RWPE1 (cell line): ENCODE results near the gene WEE2.

ENCODE experiments used
- CTCF ChIA-PET: fragments of 350-600 bp; sonication (Branson Sonifier 250); formaldehyde crosslinking; extraction: SDS; loops from one replicate; lab custom pipeline; 2021; lab: Yijun Ruan, JAX
- POLR2A ChIA-PET: fragments of 400-600 bp; formaldehyde crosslinking; extraction: SDS; loops from one replicate; lab custom pipeline; 2020; ENCODE audit warnings: antibody characterized with exemption; ENCODE audit not compliant: low non-redundant PET; lab: Yijun Ruan, JAX
- DNase-seq: peaks from one replicate; pipeline ENCODE4 v3.0.0; 2012; ENCODE audit warnings: low spot score
- H3K27ac ChIP-seq: fragments of 450-650 bp; 2 replicates; pipeline ENCODE4 v1.5.1; 2017
- TF ChIP-seq, protein P1 (sequence below): fragments of 450-650 bp; conservative IDR thresholded peaks from 2 replicates; pipeline ENCODE4 v1.5.1; 2017; ENCODE audit warnings: low read depth, mild to moderate bottlenecking

The WEE2 gene

DNA sequence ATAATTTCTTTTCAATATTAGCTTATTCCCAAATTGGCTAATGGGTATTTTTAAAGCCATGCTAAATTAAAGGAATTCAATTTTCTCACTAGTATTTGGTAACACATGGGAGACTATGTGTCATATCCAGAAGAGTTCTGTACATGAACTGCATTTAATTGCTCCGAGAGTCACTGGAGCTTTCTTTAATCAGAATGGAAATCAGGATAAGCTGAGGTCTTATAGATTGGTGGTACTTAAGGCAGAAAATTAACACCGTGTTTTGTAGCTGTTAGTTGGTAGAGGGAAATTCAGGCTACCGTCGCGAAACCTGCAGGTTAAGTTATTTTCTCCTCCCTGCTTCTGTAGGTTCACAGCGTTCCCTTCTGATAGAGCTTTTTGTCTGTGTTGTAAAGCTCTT is at the start of gene WEE2:
Gene WEE2, plus strand, starts transcription at position 3 of the 400 bp plus-strand sequence. CDS start 406 bp downstream, outside the sequence.
- DNase-seq = no peak
- TF ChIP-seq, protein P1, sequence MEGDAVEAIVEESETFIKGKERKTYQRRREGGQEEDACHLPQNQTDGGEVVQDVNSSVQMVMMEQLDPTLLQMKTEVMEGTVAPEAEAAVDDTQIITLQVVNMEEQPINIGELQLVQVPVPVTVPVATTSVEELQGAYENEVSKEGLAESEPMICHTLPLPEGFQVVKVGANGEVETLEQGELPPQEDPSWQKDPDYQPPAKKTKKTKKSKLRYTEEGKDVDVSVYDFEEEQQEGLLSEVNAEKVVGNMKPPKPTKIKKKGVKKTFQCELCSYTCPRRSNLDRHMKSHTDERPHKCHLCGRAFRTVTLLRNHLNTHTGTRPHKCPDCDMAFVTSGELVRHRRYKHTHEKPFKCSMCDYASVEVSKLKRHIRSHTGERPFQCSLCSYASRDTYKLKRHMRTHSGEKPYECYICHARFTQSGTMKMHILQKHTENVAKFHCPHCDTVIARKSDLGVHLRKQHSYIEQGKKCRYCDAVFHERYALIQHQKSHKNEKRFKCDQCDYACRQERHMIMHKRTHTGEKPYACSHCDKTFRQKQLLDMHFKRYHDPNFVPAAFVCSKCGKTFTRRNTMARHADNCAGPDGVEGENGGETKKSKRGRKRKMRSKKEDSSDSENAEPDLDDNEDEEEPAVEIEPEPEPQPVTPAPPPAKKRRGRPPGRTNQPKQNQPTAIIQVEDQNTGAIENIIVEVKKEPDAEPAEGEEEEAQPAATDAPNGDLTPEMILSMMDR = no peak
- no peak within 1 kb of the TSS for H3K27ac ChIP-seq
- POLR2A ChIA-PET = no interaction called here
- CTCF ChIA-PET = no interaction called here

DNA sequence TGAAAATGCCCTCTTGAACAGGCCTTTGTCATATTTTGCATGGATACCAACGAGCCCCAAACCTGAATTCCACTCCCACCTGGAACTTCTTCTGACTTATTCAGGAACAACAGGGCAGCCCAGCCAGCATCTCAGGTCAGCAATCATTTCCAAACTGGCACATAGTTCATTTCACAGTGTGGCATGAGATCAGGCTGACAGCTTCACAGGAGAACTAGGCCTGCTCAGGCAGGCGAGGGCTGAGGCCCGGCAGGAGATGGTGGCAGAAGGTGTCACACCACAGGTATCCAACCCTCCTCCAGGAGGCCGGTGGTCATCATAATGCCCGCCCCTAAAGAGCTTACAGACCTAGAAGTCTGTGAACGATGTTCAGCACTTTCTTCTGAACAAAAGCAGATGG is 48.7 kb upstream of the WEE2 start:
- ChIA-PET CTCF (no interaction called here), POLR2A (no interaction called here)
- TF ChIP-seq, protein P1 = no peak
- no peak overlapping the region for H3K27ac ChIP-seq
- no peak for DNase-seq

DNA sequence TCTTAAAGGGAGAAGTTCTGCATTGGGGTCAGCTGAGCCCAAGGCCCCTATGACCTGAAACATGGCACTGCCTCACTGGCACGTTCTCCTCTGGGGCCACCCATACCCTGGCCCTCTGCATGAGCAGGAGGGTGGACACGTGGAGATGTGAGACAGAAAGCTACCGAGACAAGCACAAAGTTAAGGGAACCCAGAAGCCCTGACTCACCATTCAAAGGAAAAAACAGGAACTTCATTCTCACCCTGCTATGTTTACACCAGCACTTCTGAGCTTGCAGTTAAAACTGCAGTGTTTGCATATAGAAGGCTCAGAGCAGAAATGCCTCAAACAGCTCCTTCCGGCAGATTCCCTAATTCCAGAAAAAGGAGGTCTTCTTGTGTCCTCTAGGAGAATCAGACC is 47.9 kb upstream of the WEE2 start:
- ChIA-PET POLR2A (no interaction called here), CTCF (no interaction called here)
- TF ChIP-seq, protein P1 = no peak
- no peak overlapping the region for H3K27ac ChIP-seq
- DNase-seq = no peak

DNA sequence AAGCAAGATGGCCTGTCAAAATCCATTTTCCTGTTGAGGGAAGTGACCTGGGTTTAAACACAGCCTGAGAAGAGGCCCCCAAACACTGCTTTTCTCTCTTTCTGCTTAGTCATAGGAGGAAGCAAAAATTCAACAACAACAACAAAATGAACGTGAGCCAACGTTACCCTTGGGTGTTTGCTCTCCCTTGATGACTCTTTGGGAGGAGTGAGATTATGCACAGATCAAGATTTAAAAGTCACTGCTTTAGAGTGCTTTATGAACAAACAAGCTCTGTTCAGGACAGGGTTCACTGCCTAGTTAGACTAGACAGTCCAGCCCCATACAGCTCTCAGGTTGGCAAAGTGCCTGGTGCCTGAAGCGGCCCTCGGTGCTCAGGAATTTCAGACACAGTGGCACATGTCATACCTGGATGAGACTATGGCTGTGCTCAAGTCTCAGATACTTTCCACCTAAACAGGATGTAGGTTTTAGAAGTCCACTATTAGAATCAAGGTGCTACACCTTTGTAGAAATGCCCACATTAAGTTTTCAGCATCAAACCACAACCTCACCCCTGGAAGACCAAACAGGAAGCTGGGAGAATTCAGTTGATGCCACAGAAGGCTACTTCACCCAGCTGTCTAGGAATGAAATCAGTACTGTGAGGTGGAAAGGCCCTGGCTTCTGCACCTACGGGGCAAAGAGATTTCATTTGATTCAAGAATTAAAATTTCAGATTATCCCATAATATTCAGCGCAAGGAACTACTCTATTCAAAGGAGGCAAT is 44.9 kb upstream of the WEE2 start:
- ChIA-PET POLR2A (no interaction called here), CTCF (no interaction called here)
- TF ChIP-seq, protein P1 = no peak
- no peak overlapping the region for H3K27ac ChIP-seq
- DNase-seq = no peak

DNA sequence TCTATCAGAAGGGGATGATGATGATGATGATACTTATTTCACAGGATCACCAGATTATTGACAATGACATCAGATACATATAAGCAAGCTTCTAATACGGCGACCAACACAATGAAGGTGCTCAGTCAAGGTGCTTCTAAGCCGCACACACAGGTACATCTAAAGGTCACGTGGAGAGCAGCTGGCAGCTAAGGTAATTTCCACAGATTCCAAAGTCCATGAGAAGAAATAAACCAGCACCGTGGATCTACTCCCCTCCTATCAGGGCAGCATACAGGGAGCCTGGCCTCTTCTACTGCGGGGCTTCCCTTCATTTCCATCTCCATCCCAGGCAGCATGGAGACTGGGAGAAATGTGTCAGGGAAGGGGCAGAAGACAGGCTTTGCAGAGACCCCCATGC is 43.7 kb upstream of the WEE2 start:
- POLR2A ChIA-PET = no interaction called here
- CTCF ChIA-PET = no interaction called here
- no peak overlapping the region for H3K27ac ChIP-seq
- DNase-seq = no peak
- TF ChIP-seq, protein P1 = no peak

DNA sequence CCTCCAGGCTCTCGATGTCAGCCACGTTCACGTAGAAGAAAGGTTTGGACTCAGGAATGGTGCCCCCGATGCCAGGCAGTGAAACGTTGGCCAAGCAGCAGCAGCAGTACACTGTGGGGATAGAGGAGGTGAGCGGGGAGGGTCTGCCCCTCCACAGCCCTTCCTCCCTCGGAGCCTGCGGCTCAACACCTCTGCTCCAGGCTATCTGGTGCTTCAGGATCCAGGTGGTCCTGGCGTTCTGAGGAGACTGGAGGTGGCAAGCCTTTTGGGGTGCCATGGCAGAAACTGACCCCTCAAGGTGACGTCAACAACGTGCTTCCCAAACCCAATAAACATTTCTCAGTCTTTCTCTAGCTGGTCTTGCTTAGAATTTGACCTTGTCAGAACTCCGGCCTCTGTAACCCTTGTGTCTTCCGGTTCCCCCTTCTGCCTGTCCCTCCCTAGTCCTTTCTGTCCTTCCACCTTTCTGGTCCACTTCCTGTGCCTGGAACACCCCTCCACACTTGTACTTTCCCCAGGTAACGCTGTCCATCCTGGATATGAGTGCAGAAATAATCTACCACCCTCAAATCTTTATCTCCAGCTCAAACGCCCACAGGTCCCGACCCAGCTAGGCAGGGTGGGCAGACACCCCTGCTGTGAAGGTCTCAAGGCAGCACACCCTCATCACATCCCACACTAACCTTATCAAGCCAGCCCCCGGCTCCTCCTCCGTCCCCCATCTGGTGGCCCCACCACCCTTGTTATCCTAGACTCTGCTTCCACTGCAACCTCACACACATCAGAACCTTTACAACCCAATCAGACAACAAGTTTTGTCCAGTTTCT is 42.7 kb upstream of the WEE2 start:
- TF ChIP-seq, protein P1 = no peak
- ChIA-PET CTCF (no interaction called here), POLR2A (no interaction called here)
- no peak overlapping the region for H3K27ac ChIP-seq
- no peak for DNase-seq
